Right lobe of liver (tissue), 4 donors: ENCODE measurements around the gene HABP4.

ENCODE experiments used
- CTCF ChIP-seq, 4 donors: fragments of 200-600 bp in 3 of 4; fragments of 450-650 bp in 1 of 4; IDR thresholded peaks; one replicate each; pipeline versions ENCODE4 v1.5.1 to v1.8.0; 2016 to 2022; ENCODE audit warnings: antibody characterized with exemption in 4 of 4, mild to moderate bottlenecking in 2 of 4
- POLR2A ChIP-seq: fragments of 450-650 bp; IDR thresholded peaks from one replicate; pipeline ENCODE4 v1.6.1; 2017; ENCODE audit warnings: antibody characterized with exemption, mild to moderate bottlenecking
- donor health status: DM: no; HTN: no; CAD: no.
- donor health status: DM: no; HTN: no; CAD: no.
- donor health status: DM: no; HTN: yes; CAD: no.

- TF ChIP-seq CTCF (IDR thresholded peaks at IDR 0.05) (no peak), POLR2A (no peak)
Observed at GRCh38 chr9:96436456-96437126, 13.4 kb upstream of the HABP4 start.
